Central memory CD4-positive, alpha-beta T cell (primary cell): ENCODE results near the gene FAM168B.

Experiments used
- DNase-seq: peaks from one replicate; pipeline ENCODE4 v3.0.0; 2022

Gene FAM168B

DNA sequence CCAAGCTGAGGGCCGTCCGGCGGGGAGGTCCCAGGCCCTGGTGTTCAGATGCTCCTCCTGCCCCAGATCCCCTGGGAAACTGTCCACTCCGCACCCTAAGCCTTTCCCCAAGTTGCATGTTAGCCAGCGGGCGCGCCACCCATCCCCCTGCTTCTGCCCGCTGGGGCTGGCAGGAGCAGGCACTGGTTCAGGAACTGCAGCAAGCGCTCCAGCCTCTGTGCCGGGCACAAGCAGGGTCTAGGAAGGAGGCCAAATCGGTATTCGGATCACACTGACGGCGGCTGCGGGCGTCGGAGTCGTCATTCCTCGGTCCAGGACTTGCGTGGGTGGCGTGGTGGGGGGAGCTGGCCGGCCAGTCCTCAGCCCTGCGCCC lies 53.7 kb downstream of the FAM168B start:
- no peak for DNase-seq

DNA sequence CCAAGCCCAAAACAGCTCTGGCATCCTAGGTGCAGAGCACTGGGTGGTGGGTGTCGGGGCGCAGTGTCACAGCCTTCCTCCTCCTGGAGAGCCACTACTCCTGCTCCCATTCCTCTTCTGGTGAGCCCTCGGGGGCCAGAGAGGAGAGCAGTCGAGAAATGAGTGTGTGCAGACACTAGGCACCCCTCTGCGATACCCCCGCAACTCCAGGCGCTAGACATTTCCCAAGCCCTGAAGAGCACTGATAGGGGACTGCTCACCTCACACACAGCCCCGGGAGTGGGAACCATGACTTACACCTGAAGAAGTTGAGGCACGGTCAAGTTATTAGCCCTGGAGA lies 54.2 kb downstream of the FAM168B start:
- DNase-seq = no peak

DNA sequence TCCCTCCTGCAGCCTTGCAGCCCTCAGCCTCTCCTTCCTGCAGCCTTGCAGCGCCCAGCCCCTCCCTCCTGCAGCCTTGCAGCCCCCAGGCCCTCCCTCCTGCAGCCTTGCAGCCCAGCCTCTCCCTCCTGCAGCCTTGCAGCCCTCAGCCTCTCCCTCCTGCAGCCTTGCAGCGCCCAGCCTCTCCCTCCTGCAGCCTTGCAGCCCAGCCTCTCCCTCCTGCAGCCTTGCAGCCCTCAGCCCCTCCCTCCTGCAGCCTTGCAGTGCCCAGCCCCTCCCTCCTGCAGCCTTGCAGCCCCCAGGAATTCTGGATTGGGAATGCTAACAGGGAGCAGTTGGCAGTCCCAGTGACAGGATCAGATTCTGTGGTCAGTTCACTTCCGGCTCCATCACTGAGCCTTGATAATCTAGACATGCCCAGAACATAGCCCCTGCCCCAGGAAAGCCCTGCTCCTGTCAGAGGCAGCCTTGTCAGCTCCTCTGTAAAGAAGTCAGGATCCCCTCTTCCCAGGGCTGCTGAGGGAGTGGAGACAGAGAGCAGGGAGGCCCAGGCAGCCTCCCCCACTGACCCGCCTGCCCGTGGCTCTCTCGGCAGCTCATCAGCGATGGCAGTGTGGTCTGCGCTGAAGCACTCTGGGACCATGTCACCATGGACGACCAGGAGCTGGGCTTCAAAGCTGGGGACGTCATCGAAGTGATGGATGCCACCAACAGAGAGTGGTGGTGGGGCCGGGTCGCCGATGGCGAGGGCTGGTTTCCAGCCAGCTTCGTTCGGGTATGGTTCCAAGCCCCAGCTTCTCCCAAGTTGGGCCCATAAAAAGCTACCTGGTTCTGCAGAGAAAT lies 54.8 kb downstream of the FAM168B start:
- DNase-seq = no peak

DNA sequence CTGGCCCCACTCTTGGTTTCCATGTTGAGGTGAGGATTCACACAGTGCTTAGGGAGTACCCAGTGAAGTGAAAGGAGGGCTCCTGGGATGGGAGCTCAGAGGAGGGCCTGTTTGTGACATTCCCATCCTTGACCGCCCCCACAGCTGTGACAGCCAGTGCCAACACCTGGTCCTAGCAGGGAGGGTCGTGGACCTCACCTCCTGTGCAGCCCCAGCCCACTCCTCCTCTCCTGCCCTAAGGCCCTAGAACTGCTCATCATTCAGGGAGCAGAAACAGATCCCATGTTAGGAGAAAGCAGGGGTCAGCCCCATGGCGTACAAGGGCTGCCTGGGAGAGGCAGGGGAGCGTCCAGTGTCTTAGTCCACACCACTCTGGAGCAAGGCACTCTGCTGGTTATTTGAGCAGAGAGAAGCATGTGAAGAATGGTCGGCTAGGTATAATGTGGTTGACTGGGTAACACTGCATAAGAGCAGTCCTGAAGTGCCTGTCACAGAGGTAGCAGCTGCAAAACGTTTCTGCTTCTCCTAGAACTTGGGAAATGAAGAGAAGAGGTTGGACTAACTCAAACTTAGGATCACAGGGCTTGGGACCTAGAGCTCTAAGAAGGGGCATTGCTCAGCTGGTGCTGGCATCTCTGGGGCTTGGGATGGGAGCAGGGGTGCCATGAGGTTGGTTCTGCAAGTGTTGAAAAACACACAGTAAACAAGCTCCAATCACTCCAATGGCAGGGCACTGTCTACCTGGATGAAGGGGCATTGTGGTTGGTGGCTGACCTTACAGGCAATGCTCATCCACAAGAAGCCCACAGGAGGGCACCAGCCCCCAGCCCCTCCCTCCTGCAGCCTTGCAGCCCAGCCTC lies 55.6 kb downstream of the FAM168B start:
- no peak for DNase-seq

DNA sequence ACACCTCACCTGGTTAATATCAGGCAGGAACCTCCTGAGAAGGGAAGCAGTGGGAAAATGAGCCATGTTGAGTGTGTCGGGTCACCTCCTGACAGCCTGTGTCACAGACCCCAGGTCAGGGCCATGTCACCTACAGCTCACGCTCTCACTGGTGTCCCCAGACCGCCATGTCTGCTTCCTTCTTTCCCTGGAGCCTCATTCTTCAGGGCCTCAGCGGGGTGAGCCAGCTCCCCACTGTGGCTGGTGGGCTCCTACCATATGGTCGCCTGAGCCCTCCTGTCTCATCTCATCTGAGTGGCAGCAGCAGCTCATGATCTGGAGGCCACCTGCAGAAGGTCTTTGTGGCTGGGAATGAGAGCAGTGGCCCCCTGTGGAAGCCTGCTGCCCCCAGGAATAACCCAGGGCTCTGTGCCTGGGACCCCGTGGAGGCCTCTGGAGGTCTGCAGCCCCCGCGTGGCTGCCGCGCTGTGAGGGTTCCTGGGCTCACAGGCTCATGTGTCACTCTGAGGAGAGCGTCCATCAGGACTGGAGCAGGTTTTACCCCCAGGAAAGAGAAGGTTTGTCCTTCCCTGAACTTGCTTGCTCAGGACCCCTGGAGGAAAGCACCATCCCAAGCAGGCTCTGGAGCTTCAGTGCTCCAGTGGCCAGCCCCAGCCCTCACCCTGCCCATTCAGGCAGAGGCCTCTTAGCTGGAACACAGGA lies 56.4 kb downstream of the FAM168B start:
- DNase-seq = no peak

DNA sequence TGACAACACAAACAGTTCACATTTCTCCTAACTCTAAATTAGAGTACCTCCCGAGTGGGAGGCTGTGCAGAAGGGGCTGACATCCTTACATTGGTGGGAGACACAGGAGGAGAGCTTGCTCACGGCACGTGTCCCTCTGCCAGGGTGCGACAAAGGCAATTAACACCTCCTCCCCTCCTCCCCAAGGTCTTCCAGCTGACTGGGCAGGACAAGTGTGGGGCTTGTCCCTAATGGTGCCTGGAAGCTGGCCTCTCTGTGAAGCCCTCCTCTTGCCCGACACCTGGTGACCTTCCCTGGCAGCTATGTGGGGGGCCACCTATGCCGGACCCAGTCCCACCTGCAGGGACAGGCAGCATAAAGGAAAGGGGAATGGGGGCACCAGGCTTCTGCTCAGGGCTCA lies 57.0 kb downstream of the FAM168B start:
- DNase-seq = no peak

DNA sequence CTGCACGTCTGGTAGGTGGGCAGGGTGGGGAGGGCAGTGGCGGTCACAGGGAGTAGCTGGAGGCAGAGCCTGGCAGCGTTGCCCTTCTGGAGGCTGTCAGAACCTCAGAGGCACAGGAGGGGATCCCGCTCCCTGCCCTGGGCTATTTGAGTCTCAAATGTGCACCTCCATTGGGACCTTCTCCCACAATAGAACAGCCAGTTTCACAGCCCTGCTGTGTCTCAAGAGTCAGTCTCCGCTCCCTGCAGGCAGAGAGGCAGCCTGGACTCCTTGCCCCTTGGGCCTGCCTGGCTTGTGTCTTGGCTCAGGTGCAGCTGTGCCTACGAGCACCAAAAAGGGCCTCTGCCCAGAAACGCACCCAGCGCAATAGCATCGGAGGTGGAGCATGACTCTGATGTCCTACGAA lies 57.4 kb downstream of the FAM168B start:
- no peak for DNase-seq

DNA sequence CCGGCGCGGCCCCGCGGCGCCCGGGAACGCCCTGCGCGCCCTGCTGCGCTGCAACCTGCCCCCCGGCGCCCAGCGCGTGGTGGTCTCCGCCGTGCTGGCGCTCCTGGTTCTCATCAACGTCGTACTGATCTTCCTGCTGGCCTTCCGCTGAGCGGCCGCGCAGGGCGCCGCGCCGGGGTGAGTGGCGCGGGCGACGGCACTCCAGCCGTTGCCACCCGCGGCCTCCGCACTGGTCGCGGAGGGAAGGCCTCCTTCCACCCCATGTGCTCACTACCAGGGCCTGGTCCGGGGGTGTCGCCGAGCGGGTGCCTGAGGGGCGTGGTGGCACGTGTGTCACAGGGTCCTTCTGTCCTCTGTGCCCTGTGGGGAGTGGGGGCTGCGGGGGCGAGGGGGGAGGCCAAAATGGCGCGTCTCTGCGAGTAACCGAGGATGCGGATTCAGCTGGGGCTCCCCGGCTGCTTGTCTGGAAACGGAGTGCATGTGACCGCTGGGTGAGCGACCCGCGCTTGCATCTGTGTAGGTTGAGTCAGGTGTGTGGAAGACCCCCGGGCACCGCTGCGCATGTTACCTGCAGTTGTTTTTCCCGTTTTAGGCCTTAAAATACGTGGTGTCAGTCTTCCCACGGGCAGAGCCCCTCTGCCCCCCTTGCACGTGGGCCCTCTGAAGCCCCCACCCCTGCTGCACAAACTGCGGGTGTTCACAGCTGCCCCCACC lies 58.0 kb downstream of the FAM168B start:
- no peak for DNase-seq

DNA sequence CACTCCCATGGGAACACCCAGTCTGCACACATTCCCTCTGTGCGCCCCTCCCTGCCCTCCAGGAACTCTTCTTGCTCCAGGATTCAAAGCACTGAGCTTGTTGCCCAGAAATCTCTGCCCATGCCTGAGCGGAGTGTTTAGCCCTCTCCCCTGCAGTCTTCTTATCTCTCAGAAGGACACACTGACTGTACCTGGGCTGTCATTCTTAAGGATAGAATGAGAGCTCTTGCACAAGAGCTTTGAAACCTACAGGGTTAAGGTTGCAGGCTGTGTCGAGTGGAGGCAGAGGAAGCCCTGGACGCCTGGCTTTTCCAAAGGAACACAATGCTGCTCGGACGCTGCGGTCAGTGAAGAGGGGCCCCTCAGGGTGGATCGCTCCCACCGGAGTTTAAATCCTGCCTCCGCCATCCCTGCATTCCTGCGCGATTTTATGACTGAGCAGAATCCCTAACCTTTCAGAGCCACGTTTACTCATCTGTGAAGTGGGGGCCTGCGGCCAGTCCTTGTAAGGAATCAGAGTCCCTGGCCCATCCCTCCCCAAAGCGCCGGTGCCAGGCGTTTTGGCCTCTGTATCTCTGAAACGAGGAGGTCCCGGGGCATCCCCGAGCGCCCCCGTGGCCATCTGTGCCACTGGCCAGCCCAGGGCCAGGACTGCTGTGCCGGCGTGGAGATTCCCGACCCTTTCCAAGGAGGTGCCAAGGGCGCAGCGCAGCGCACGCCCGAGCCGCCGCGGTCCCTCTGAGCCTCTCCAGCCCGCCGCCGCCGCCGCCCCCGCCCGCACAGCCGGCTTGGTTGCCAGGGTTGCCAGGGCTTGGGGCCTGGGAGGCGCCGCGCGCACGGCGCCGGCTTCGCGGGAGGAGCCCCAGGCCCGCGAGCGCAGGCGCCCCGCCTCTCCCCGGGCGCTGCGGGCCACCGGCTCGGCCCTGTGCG lies 58.9 kb downstream of the FAM168B start:
- DNase-seq = no peak

DNA sequence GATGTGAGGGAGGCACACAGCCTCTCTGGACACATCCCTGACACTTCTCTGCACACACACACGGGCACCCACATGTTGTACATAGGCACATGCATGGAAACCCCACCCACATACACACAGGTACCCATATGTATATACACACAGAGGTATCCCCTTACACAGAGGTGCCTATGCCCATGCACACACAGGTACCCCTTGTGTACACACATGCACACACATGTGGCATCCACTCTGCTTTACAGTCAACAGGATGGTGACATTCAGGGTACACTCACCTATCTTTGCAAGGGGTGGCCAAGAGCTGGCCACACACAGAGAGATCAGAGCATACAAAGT lies 59.5 kb downstream of the FAM168B start:
- no peak for DNase-seq

DNA sequence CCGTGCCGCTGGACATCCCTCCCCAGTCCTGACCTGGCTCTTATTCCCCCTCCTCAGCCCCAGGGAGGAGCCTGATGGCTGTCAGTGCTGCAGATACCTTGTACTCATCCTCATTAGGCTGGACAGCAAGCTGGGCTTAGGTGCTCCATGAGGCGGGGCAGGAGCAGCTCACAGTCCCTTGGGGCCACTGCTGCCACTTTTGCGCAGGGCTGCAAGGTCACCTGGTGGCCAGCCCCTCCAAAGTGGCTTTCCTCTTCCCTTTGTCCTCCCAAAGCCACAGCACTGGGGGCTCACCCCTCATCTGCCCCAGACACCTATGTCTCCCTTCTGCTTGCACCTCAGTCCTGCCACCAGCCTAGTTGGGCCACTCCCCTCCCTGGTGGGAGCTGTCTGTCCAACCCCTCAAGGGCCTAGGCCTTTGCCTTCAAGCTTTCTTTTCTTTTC lies 60.8 kb downstream of the FAM168B start:
- no peak for DNase-seq

DNA sequence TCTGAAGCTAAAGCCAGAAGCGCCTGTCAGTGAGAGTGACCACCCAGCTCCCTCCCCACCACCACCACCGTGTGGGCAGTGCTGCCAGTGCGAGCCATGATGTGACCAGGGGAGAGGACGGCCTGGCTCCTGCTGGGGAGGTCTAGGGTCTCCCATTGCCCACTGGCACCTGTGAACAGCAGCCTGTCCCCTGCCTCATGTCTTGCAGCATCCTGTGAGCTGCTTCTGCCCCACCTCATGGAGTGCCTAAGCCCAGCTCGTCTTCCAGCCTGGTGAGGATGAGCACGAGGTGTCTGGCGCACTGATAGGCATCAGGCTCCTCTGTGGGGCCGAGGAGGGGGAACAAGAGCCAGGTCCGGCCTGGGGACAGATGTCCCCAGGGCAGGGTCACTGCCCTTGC lies 61.4 kb downstream of the FAM168B start:
- no peak for DNase-seq

DNA sequence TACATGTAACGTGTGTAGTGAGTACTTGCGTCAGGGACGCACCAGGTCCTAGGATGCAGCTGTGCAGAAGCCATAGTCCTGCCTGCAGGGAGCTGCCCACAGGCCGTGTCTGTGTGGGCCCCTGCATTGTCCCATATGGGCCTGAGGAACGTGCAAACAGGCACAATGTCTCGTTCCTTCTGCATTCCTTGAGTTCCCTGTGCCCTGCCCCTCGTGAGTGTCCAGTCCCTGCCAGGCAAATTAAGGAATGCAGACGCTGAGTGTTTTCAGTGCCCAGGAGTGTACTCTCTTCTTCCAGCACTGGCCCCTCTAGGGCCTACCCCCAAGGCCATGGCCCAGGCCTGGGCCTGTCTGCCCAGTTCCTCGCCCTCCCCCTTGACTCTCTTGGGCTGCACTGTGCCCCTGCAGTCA lies 61.8 kb downstream of the FAM168B start:
- DNase-seq = no peak

DNA sequence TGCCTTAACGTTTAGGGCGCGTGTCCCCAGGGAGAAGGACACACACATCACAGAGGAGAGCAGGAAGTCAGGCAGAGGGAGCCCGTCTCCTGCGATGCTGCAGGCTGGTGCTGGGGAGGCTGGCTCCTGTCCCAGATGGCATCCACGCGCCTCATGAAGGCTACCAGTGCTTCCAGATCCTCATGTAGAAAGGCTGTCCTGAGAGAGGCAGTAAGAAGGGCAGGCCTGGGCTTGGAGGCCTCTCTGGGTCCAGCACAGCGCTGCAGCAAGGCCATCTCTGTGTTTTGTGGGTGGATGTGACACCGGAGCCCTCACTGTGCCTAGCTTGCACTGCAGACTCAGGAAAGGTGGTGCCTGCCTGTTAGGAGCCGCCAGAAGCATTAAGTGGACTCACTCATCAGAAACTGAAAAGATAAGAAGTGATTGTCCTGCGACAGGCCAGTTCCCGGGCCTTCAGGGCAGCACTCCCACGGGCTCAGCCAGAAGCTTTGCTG lies 62.7 kb downstream of the FAM168B start:
- no peak for DNase-seq

DNA sequence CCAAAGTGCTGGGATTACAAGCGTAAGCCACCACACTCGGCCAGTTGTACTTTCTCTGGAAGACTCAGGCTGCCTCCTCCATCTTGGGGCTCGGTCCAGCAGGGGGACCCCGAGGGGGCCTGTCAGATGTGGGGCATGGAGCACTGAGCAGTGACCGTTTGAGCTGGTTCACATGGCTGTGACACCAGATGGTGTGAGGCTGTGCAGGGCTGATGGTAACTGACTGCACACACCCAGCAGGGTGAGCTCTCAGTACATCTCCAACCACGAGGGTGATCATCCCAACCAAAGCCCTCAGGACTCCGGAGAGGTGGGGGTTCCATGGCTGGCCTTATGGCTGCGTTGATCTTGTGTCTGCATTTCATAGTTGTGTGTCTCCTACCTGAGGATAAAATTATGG lies 63.4 kb downstream of the FAM168B start:
- no peak for DNase-seq

DNA sequence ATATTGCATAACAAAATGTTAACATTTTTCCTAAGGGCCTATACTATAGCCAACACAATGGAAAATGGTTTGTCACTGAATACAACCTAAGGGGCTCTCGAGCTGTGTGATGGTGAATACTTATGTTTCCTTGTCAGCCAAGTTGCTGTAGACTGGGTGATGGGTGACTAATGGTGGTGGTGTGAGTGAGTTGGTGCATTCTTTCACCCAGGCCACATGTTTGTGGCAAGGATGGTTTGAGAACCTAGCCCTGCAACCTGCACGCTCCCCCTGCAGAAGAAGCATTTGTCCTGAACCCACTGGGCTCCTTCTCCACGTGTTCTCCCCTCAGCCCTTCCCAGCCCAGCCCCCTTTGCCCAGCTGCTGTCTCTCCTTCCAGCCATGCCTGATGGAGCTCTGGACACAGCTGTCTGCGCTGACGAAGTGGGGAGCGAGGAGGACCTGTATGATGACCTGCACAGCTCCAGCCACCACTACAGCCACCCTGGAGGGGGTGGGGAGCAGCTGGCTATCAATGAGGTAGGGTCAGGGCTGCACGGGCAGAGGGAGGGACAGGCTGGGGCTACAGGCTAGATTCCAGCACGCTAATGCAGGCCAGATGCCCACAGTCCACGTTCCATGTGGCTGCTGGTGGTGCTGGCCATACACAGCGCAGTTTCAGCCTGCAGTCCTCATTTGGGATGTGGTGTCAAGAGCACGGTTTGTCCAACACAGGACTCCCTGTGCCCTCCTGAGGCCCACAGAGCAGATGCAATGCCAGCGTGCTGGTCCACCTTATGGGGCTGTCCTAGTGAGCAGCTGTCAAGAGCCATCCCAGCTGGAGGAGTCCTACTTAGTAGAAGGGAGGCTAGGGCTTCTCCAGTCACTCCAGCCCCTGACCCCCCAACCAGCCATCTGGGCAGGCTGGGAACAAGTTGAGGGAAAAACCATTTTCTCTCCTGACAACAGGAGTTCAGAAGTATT lies 65.4 kb downstream of the FAM168B start:
- no peak for DNase-seq

DNA sequence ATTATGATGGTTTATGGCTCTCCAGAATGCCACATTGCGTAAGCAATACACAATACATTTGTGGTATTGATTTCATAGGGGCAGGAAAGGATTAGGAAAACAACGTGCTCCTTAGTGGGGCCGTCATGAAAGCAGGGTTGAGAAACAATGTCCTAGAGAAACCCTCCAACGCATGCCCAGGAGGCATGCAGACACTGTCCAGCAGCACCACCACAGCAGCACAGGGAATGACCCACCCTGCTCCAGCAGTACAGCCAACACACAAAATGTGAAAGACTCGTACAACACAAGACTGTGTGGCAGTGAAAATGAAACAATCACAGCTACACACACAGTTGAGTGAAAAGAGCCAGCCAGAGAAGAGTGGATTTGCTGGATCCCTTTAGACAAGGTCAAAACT lies 66.3 kb downstream of the FAM168B start:
- DNase-seq = no peak

DNA sequence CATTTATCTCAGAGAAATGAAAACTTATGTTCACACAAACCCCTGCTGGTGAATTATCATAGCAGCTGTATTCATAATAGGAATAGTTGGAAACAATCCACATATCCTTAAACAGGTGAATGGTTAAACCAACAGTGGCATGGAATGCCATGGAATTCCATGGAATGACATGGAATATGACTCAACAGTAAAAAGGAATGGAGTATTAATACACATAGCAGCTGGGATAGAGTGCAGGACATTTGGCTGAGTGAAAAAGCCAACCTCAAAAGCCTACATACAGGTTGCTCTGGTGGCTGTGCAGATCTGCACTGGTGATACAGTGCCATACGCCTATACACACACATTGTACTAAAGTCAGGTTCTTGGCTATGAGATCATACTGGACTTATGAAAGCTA lies 69.5 kb downstream of the FAM168B start:
- no peak for DNase-seq

DNA sequence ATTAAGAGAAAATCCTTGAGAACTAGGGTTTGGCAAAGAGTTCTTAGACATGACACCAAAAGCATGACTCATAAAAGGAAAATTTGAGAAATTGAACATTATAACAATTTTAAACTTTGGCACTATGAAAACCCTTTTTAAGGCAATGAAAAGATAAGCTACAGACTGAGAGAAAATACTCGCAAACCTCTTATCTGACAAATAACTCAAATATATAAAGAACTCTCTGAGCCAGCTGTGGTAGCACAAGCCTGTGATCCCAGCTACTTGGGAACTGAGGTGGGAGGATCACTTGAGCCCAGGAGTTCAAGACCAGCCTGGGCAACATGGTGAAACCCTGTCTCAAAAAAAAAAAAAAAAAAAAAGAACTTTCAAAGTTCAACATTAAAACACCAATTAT lies 70.5 kb downstream of the FAM168B start:
- DNase-seq = no peak
